HUES6 (cell line): ENCODE measurements around the gene ARID3C.

ENCODE experiments used
- H3K27ac ChIP-seq: 2 replicates; pipeline ENCODE4 v1.7.0; 2013; ENCODE audit warnings: low read depth, mild to moderate bottlenecking, low read length, inconsistent platforms
- H3K27me3 ChIP-seq: 2 replicates; pipeline ENCODE4 v1.6.1; 2013; ENCODE audit warnings: low read length; ENCODE audit not compliant: control insufficient read depth, insufficient read depth
- H3K36me3 ChIP-seq: 2 replicates; pipeline ENCODE4 v1.6.1; 2013; ENCODE audit warnings: low read length; ENCODE audit not compliant: control insufficient read depth, insufficient read depth
- H3K4me1 ChIP-seq: 2 replicates; pipeline ENCODE4 v1.6.1; 2013; ENCODE audit warnings: low read length; ENCODE audit not compliant: control insufficient read depth, insufficient read depth
- H3K4me3 ChIP-seq: 2 replicates; pipeline ENCODE4 v1.5.1; 2013; ENCODE audit warnings: low read depth, low read length
- H3K9ac ChIP-seq: one replicate; pipeline ENCODE4 v1.6.1; 2013; ENCODE audit warnings: mild to moderate bottlenecking, low read length
- H3K9me3 ChIP-seq: 2 replicates; pipeline ENCODE4 v1.6.1; 2013; ENCODE audit warnings: low read depth, low read length; ENCODE audit not compliant: control insufficient read depth, insufficient read depth

Gene ARID3C, protein sequence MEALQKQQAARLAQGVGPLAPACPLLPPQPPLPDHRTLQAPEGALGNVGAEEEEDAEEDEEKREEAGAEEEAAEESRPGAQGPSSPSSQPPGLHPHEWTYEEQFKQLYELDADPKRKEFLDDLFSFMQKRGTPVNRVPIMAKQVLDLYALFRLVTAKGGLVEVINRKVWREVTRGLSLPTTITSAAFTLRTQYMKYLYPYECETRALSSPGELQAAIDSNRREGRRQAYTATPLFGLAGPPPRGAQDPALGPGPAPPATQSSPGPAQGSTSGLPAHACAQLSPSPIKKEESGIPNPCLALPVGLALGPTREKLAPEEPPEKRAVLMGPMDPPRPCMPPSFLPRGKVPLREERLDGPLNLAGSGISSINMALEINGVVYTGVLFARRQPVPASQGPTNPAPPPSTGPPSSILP

DNA sequence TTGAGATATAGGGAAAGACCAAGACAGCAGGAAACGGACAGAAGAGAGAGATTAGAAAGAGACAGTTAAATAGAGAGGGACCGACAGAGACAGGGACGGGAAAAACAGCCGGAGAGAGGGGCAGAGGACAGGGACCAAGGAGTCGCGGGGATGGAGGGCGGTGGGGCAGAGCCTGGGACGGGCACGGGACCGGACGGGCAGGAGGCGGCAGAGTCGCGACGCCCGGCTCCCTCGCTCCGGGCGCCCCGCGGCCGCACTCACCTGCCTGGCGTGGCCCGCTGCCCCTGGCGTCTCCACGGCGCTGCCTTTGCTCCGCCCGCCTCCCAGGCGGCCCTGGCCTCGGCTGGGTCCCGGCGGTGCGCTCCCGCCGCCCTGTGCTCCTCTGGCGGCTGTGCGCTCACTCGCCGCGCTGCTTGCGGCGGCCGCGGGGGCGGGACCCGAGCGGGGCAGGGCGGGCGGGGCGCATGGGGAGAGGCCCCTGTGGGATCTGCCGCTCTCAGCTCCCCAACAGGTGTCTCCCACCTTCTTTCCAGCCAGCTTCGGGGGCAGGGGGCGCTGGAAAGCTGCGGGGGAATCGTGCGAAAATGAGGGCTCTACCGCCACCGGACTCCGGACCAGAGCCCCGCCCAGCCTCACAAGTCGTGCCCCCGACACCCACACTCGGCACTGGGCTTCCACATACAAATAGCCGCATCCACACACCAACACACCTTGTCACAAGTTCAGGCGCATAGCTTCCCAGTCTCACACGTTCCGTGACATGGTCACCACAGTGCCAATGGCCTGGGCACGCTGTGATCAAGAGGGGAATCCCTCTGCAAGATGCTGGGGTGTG is at the start of gene ARID3C:
ARID3C (minus strand) TSS at position 411 of the 835 bp plus-strand sequence. CDS start 1,052 bp downstream, outside the sequence.
- Histone ChIP-seq H3K4me1 (peaks cover 12% of the 10 kb centered on the region), H3K4me3 (peak within 1 kb of the TSS; percentile 64), H3K27ac (no peak within 1 kb of the TSS), H3K9me3 (no peaks in the 10 kb centered on the region), H3K9ac (no peak within 1 kb of the TSS), H3K36me3 (no peaks in the 10 kb centered on the region), H3K27me3 (peaks cover 95% of the 10 kb centered on the region)

DNA sequence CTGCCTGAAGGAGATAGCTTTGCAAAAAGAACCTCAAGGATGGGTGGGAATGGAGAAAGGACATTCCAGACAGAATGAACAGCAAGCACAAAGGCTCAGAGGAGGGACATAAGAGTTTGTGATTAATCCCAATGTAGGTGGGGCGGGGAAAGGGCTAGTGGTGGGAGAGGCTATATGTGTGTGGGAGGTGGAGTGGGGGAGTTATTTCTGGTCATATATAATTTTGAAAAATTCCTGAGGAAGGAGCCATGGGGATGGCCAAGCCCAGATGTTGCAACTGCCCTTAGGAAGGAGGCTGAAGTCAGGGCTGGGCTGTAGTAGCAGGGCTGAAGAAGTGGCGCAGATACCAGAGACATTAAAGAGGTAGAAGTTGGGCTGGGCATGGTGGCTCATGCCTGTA is 47.0 kb upstream of the ARID3C start:
- Histone ChIP-seq H3K4me3 (no peak overlapping the region), H3K9ac (no peak overlapping the region)

DNA sequence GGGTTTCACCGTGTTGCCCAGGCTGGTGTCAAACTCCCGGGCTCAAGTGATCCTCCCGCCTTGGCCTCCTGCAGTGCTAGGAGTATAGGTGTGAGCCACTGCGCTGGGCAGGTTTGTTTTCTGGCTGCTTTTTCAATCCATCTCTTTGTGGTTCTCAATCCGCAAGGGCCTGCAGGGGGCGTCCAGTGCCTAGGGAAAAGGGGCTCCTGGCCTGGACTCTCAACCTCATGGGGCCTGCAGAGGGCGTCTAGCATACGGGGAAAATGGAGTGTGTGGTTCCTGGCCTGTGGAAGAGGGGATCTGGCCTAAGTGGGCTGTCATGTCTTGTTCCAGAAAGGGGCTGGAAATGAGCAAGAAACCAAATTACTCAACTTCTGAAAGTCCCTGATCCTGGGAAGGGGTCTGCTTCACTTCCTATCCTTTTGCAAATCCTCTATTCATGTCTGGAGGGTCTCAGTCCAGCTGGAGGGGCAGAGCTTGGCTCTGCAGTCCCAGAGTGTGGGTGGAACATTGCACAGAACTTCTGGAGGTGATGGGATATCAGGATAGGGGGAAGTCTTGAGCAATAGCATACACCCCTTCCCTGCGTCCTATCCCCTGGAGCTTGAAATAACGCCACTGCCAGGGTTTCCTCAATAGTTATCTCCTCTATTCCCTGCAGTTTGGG is 46.3 kb upstream of the ARID3C start:
- Histone ChIP-seq H3K27me3 (no peaks in the 10 kb centered on the region), H3K27ac (no peak overlapping the region), H3K36me3 (no peaks in the 10 kb centered on the region), H3K9me3 (no peaks in the 10 kb centered on the region), H3K4me3 (no peak overlapping the region), H3K4me1 (peaks cover 3% of the 10 kb centered on the region; the same call in 1 of the 2 replicates), H3K9ac (no peak overlapping the region)

More for the DNA sequence above, 47.0 kb upstream of the ARID3C start:
- Histone ChIP-seq H3K27me3 (no peaks in the 10 kb centered on the region), H3K36me3 (no peaks in the 10 kb centered on the region), H3K4me1 (peaks cover 3% of the 10 kb centered on the region; the same call in 1 of the 2 replicates), H3K27ac (no peak overlapping the region), H3K9me3 (no peaks in the 10 kb centered on the region)

DNA sequence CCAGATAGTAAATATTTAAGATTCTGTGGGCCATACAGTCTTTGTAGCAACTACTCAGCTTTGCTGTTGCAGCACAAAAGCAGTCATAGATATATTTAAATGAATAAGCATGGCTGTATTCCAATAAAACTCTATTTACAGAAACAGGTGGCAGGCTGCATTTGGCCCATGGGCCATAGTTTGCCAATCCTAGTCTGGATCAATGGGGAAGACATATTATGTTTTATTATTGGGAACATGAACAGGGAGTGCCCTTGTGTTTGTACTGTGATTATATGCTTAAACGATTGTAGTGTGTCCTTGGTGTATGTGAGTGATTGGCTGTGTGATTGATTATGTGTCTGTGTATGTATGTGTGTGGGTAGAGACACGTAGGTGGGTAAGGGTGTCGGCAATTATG is 45.6 kb upstream of the ARID3C start:
- no peak overlapping the region for H3K9ac ChIP-seq
- H3K4me1 ChIP-seq, result peaks cover 3% of the 10 kb centered on the region; the same call in 1 of the 2 replicates
- H3K36me3 ChIP-seq, result no peaks in the 10 kb centered on the region
- no peaks in the 10 kb centered on the region for H3K27me3 ChIP-seq
- no peak overlapping the region for H3K4me3 ChIP-seq
- H3K27ac ChIP-seq, result no peak overlapping the region
- H3K9me3 ChIP-seq, result peaks cover 6% of the 10 kb centered on the region; the same call in 1 of the 2 replicates

DNA sequence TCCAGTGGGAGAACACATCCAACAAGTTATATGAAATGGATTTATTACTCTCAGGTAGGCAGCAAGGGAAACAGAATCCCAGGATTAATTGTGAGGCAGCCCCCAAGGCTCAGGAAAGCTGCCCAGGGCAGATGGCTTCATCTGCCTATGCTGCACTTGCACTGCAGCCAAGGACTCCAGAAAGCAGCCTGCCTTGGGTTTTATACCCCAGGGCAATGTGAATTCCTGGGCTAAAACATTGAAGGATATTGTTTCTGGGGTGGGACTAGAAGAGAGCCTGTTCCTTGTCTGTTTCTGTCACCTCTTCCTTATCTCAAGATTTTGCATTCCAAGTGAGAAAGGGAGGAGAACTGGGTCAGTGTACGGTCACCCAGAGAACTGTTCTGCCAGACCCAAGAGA is 42.4 kb upstream of the ARID3C start:
- peaks cover 9% of the 10 kb centered on the region; the same call in 1 of the 2 replicates for H3K9me3 ChIP-seq
- H3K4me3 ChIP-seq, result no peak overlapping the region
- H3K4me1 ChIP-seq, result peaks cover 3% of the 10 kb centered on the region; the same call in 1 of the 2 replicates
- H3K27ac ChIP-seq, result no peak overlapping the region
- H3K9ac ChIP-seq, result no peak overlapping the region
- peaks cover 7% of the 10 kb centered on the region for H3K36me3 ChIP-seq
- H3K27me3 ChIP-seq, result no peaks in the 10 kb centered on the region

DNA sequence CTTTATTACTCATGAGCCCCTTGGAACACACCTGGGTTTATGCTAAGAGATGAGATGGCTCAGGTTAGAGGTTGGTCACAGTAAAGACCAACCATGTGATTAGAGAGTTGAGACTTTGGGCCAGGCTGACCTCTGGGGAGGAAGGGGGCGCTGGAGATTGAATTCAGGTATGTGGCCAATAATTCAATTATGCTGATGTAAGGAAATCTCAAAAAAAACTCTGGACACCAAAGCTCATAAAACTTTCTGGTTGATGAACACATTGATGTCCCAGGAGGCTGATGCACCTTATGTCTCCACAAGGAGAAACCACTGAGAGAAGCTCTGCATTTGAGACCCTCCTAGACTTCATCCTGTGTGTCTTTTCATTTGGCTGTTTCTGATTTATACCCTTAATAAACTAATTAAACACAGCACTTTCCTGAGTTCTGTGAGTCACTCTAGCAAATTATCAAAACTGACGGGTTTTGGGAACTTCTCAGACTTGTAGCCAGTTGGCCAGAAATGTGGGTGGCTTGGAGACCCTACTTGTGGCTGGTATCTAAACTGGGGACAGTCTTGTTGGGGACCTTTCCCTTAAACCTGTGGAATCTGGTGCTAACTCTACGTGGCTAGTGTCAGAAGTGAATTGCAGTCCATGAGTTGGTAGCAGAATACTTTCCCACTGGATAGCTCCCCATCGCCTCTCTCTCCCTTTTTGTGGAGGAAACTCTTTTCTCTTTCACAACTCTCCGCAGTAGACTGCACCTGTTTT is 41.1 kb upstream of the ARID3C start:
- peaks cover 7% of the 10 kb centered on the region for H3K36me3 ChIP-seq
- no peaks in the 10 kb centered on the region for H3K4me1 ChIP-seq
- no peaks in the 10 kb centered on the region for H3K27me3 ChIP-seq
- no peak overlapping the region for H3K27ac ChIP-seq
- peaks cover 9% of the 10 kb centered on the region; the same call in 1 of the 2 replicates for H3K9me3 ChIP-seq
- H3K9ac ChIP-seq, result no peak overlapping the region
- no peak overlapping the region for H3K4me3 ChIP-seq

DNA sequence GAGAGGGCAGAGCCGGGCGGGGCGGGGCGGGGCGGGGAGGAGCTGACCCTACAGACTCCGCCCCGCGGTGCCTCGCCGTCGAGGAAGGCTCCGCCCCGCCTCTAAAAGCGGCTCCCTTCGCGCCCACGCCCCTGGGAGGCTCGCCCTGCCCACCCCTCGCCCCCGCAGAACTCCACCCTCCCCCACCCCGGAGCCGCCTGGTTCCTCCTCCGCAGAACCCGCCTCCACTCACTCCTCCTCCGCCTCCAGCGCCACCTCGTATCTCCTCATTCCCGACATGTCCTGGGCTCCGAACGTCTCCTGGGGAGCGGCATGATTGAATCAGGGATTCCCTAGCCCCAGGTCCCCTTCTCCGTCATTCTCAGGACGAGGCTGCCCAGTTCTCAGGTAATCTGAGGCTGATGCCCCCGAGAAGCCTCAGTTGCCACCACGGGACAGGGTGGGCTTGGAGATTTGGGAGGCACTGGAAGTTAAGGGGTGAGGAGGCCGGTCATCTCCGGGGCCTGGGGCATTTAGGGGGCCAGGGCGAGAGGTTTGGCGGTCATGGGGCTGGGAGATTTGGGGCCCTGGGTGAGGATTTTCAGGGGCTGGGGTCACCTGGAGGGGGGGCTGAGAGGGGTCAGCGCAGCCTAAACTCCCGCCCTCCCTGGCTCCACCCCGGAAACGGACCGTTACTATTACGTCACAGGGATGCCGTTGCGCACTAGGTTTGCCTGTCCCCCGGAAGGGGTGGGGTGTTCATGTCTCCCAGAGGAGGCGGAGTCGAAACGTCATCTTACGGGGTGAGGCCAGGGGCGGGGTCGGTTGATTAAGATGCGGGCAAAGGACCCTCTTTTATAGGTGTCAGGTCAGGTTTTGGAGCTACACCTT is 36.8 kb upstream of the ARID3C start:
- Histone ChIP-seq H3K4me1 (peaks cover 4% of the 10 kb centered on the region; the same call in 1 of the 2 replicates), H3K27ac (peak overlapping the region; percentile 88), H3K9ac (peak overlapping the region; percentile 80), H3K27me3 (no peaks in the 10 kb centered on the region), H3K36me3 (peaks cover 12% of the 10 kb centered on the region), H3K4me3 (peak overlapping the region; percentile 95), H3K9me3 (peaks cover 9% of the 10 kb centered on the region; the same call in 1 of the 2 replicates)

DNA sequence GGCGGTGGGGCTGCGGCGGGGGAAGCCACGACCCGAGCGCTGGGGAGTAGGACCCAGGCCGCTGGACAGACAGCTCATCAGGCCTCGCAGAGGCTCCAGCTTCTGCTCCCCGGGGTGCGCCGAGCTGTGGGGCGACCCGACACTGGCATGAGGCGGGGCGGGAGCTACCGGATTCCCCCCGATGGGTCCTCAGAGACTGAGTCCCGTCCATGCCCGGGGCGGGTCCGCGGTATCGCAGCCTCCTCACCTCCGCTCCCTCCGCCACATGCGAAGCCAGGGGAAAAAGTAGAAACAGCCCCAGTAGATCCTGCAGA is 36.2 kb upstream of the ARID3C start:
- no peak overlapping the region for H3K27ac ChIP-seq
- H3K36me3 ChIP-seq, result peaks cover 12% of the 10 kb centered on the region
- H3K4me3 ChIP-seq, result peak overlapping the region; percentile 82
- H3K9ac ChIP-seq, result peak overlapping the region; percentile 36
- peaks cover 8% of the 10 kb centered on the region; the same call in 1 of the 2 replicates for H3K9me3 ChIP-seq
- H3K27me3 ChIP-seq, result no peaks in the 10 kb centered on the region
- peaks cover 4% of the 10 kb centered on the region; the same call in 1 of the 2 replicates for H3K4me1 ChIP-seq

DNA sequence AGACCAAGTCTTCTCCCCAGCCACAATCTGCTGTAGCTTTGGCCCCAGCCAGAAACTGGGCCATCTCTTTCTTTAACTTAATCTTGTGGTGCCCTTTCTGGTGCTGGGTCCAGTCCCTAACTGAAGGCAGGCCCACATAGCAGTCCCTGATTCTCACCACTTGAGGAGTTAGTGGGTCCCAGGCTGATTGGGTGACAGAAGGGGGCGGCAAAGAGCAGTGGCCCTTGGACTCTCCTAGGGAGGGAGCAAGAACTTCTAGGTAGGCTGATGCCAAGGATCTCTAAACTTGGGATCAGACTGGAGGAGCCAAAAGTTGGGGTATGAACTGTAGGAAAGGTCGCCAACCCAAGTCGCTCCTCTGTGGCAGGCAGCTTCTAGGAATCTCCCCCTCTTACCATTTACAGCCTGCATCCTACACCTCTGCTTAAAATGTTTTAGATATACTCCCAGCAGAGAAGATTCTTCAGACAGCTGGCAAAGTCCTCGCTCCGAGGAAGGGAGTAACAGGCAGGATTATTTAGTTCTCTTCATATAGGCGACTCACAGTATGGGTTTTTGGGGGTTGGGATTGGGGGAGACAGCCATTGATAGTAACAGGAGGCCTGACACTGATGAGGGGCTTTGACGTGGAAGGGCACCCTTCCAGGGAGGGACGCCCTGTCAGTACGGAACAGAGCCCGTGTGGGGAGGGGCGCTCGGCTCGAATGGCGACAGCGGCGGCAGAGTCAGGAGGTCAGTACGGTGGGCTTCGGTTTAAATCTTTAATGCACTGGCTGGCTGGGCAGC is 35.6 kb upstream of the ARID3C start:
- H3K9ac ChIP-seq, result peak overlapping the region; percentile 36

More for the DNA sequence above, 35.6 kb upstream of the ARID3C start:
- Histone ChIP-seq H3K27me3 (no peaks in the 10 kb centered on the region), H3K4me1 (peaks cover 4% of the 10 kb centered on the region; the same call in 1 of the 2 replicates), H3K9me3 (peaks cover 3% of the 10 kb centered on the region; the same call in 1 of the 2 replicates), H3K36me3 (peaks cover 12% of the 10 kb centered on the region), H3K27ac (no peak overlapping the region), H3K4me3 (peak overlapping the region; percentile 82)
